Mesendoderm (in vitro differentiated cells): ENCODE measurements around the gene CYB5R4.

Source experiments
- DNase-seq: peaks from one replicate; pipeline ENCODE4 v3.0.0; 2013
- H2AK5ac ChIP-seq: 2 replicates; pipeline ENCODE4 v1.6.1; 2013; ENCODE audit warnings: low read length, inconsistent platforms
- H2BK120ac ChIP-seq: 2 replicates; pipeline ENCODE4 v1.6.1; 2013; ENCODE audit warnings: low read depth, mild to moderate bottlenecking, low read length, moderate library complexity, mixed read lengths
- H2BK15ac ChIP-seq: replicated peaks from 2 replicates; pipeline ENCODE4 v1.6.1; 2013; ENCODE audit warnings: low read depth, mild to moderate bottlenecking, moderate library complexity
- H2BK5ac ChIP-seq: 2 replicates; pipeline ENCODE4 v1.6.1; 2013; ENCODE audit warnings: low read length, inconsistent platforms
- H3K18ac ChIP-seq: 2 replicates; pipeline ENCODE4 v1.6.1; 2013; ENCODE audit warnings: mild to moderate bottlenecking, low read length, mixed read lengths
- H3K23ac ChIP-seq: one replicate; pipeline ENCODE4 v1.6.1; 2013; ENCODE audit warnings: low read length
- H3K27ac ChIP-seq: 2 replicates; pipeline ENCODE4 v1.5.1; 2013; ENCODE audit warnings: low read depth, mild to moderate bottlenecking, inconsistent platforms, low read length, moderate library complexity
- H3K27me3 ChIP-seq: 2 replicates; pipeline ENCODE4 v1.6.1; 2013; ENCODE audit warnings: low read length, control low read depth, mild to moderate bottlenecking, inconsistent platforms; ENCODE audit not compliant: insufficient read depth, poor library complexity
- H3K36me3 ChIP-seq: 2 replicates; pipeline ENCODE4 v1.6.1; 2013; ENCODE audit warnings: low read length, inconsistent platforms; ENCODE audit not compliant: control insufficient read depth, insufficient read depth
- H3K4ac ChIP-seq: one replicate; pipeline ENCODE4 v1.6.1; 2013; ENCODE audit warnings: low read depth, mild to moderate bottlenecking, low read length, moderate library complexity
- H3K4me1 ChIP-seq: 2 replicates; pipeline ENCODE4 v1.6.1; 2013; ENCODE audit warnings: low read depth, low read length, inconsistent platforms; ENCODE audit not compliant: control insufficient read depth
- H3K4me2 ChIP-seq: 2 replicates; pipeline ENCODE4 v1.6.1; 2013; ENCODE audit warnings: low read length
- H3K4me3 ChIP-seq: 2 replicates; pipeline ENCODE4 v1.5.1; 2013; ENCODE audit warnings: mild to moderate bottlenecking, low read length
- H3K56ac ChIP-seq: one replicate; pipeline ENCODE4 v1.6.1; 2013; ENCODE audit warnings: low read length
- H3K79me1 ChIP-seq: 2 replicates; pipeline ENCODE4 v1.6.1; 2013; ENCODE audit warnings: low read length, inconsistent platforms
- H3K79me2 ChIP-seq: 2 replicates; pipeline ENCODE4 v1.6.1; 2013; ENCODE audit warnings: mild to moderate bottlenecking, low read length; ENCODE audit not compliant: control insufficient read depth, insufficient read depth
- H3K9ac ChIP-seq: 2 replicates; pipeline ENCODE4 v1.6.1; 2013; ENCODE audit warnings: low read length, inconsistent platforms
- H4K5ac ChIP-seq: one replicate; pipeline ENCODE4 v1.6.1; 2013; ENCODE audit warnings: low read length
- H4K8ac ChIP-seq: one replicate; pipeline ENCODE4 v1.6.1; 2013; ENCODE audit warnings: low read depth, mild to moderate bottlenecking, control low read depth, low read length, moderate library complexity
- WGBS: extraction: QIAGEN DNeasy Blood & Tissue Kit; methylation state at CpG from one replicate; pipeline ENCODE4 v1.1.7; 2013; ENCODE audit warnings: low lambda C conversion rate, missing lambda C conversion rate; ENCODE audit not compliant: insufficient coverage; ENCODE audit errors: extremely low coverage; 5-methylcytosine and 5-hydroxymethylcytosine counted together

The CYB5R4 gene

GRCh38 chr6:83849127-83849526, 10.4 kb upstream of the CYB5R4 start:
- no CpG with 5 or more reads among the region's 2 CpGs for WGBS
- Histone ChIP-seq H3K79me1 (no peaks in the 10 kb centered on the region), H2BK120ac (no peak overlapping the region), H3K79me2 (no peaks in the 10 kb centered on the region), H3K27me3 (no peaks in the 10 kb centered on the region), H3K4ac (no peak overlapping the region), H3K4me2 (no peak overlapping the region), H3K27ac (no peak overlapping the region), H2BK5ac (no peak overlapping the region), H3K56ac (no peak overlapping the region), H4K5ac (no peak overlapping the region), H3K4me1 (no peaks in the 10 kb centered on the region), H3K4me3 (no peak overlapping the region), H2BK15ac (no peak overlapping the region), H2AK5ac (no peak overlapping the region), H3K9ac (no peak overlapping the region), H3K23ac (no peak overlapping the region), H4K8ac (no peak overlapping the region), H3K36me3 (no peaks in the 10 kb centered on the region), H3K18ac (no peak overlapping the region)
- no peak for DNase-seq

GRCh38 chr6:83849610-83850009, 9.9 kb upstream of the CYB5R4 start:
- H3K36me3 ChIP-seq = no peaks in the 10 kb centered on the region
- WGBS = no CpG with 5 or more reads among the region's 3 CpGs
- no peak overlapping the region for H2BK120ac ChIP-seq

GRCh38 chr6:83852528-83853177, 6.8 kb upstream of the CYB5R4 start:
- Histone ChIP-seq H3K36me3 (no peaks in the 10 kb centered on the region), H4K5ac (no peak overlapping the region), H3K79me2 (no peaks in the 10 kb centered on the region), H3K79me1 (no peaks in the 10 kb centered on the region), H2BK5ac (no peak overlapping the region), H3K9ac (peak overlapping the region; percentile 64), H2BK15ac (no peak overlapping the region), H3K4ac (no peak overlapping the region), H3K23ac (peak overlapping the region; percentile 1), H4K8ac (no peak overlapping the region), H3K4me1 (no peaks in the 10 kb centered on the region), H3K4me2 (peak overlapping the region; percentile 62), H3K4me3 (peak overlapping the region; percentile 5), H2AK5ac (no peak overlapping the region), H3K27ac (no peak overlapping the region), H3K18ac (no peak overlapping the region), H3K27me3 (peaks cover 6% of the 10 kb centered on the region), H3K56ac (peak overlapping the region; percentile 82), H2BK120ac (no peak overlapping the region)
- no CpG with 5 or more reads among the region's 16 CpGs for WGBS
- no peak for DNase-seq

More at GRCh38 chr6:83849610-83850009, 9.9 kb upstream of the CYB5R4 start:
- Histone ChIP-seq H3K56ac (no peak overlapping the region), H3K4me1 (no peaks in the 10 kb centered on the region), H3K4me3 (no peak overlapping the region), H3K27me3 (peaks cover under 1% of the 10 kb centered on the region), H3K27ac (no peak overlapping the region), H4K5ac (no peak overlapping the region), H2BK15ac (no peak overlapping the region), H3K23ac (no peak overlapping the region), H2BK5ac (no peak overlapping the region), H3K4ac (no peak overlapping the region), H3K9ac (no peak overlapping the region), H3K18ac (no peak overlapping the region), H4K8ac (no peak overlapping the region), H3K79me2 (no peaks in the 10 kb centered on the region), H3K4me2 (no peak overlapping the region), H3K79me1 (no peaks in the 10 kb centered on the region), H2AK5ac (no peak overlapping the region)
- no peak for DNase-seq

GRCh38 chr6:83853178-83854000, 6.1 kb upstream of the CYB5R4 start, which contains the start of gene RIPPLY2:
RIPPLY2 (plus strand) TSS chr6:83853360; CDS start chr6:83853417, 57 bp downstream.
- Histone ChIP-seq H3K27ac (no peak within 1 kb of the TSS), H3K4me1 (no peaks in the 10 kb centered on the region), H3K9ac (peak within 1 kb of the TSS; percentile 64), H3K27me3 (peaks cover 6% of the 10 kb centered on the region), H3K4me2 (peak within 1 kb of the TSS; percentile 62), H4K8ac (no peak within 1 kb of the TSS), H3K4me3 (peak within 1 kb of the TSS; percentile 5), H3K36me3 (no peaks in the 10 kb centered on the region), H3K79me1 (no peaks in the 10 kb centered on the region), H3K18ac (no peak within 1 kb of the TSS), H2BK5ac (no peak within 1 kb of the TSS), H3K56ac (peak within 1 kb of the TSS; percentile 82), H2AK5ac (no peak within 1 kb of the TSS), H2BK15ac (no peak within 1 kb of the TSS), H3K4ac (no peak within 1 kb of the TSS), H2BK120ac (no peak within 1 kb of the TSS), H4K5ac (no peak within 1 kb of the TSS), H3K23ac (peak within 1 kb of the TSS; percentile 1), H3K79me2 (no peaks in the 10 kb centered on the region)
- no CpG with 5 or more reads among the region's 81 CpGs for WGBS
- peak; percentile 61 for DNase-seq

- H2BK120ac ChIP-seq = no peak overlapping the region
- no peak overlapping the region for H2BK5ac ChIP-seq
- no peak overlapping the region for H3K23ac ChIP-seq
- no peak overlapping the region for H4K5ac ChIP-seq
- H3K4ac ChIP-seq = no peak overlapping the region
- peak; percentile 46 for DNase-seq
- H3K4me1 ChIP-seq = no peaks in the 10 kb centered on the region
- H2BK15ac ChIP-seq = no peak overlapping the region
- no peaks in the 10 kb centered on the region for H3K79me1 ChIP-seq
- H2AK5ac ChIP-seq = no peak overlapping the region
- peak overlapping the region; percentile 62 for H3K4me2 ChIP-seq
- H3K79me2 ChIP-seq = no peaks in the 10 kb centered on the region
- H3K9ac ChIP-seq = peak overlapping the region; percentile 64
- no peaks in the 10 kb centered on the region for H3K36me3 ChIP-seq
- H3K56ac ChIP-seq = peak overlapping the region; percentile 82
- H3K4me3 ChIP-seq = peak overlapping the region; percentile 5
- no peak overlapping the region for H3K27ac ChIP-seq
- peaks cover 6% of the 10 kb centered on the region for H3K27me3 ChIP-seq
- no peak overlapping the region for H3K18ac ChIP-seq
- no CpG with 5 or more reads among the region's 18 CpGs for WGBS
- H4K8ac ChIP-seq = no peak overlapping the region
Measured at GRCh38 chr6:83854001-83854501, 5.4 kb upstream of the CYB5R4 start.
